Measurements from ENCODE around the gene TBCCD1.
"Not testable (repeated sequence)": the region's sequence is repeated elsewhere in the genome, so short reads cannot be mapped to it uniquely, and the experiment has no call there.

TBCCD1 gene

GRCh38 chr3:186517218-186517617 is 49.9 kb downstream of the TBCCD1 start:
- peak in 1 of 2 experiments; percentile 22 for DNase-seq

GRCh38 chr3:186516646-186517045 is 50.5 kb downstream of the TBCCD1 start:
- no peak for DNase-seq

- peak in 1 of 2 experiments; percentile 31 for DNase-seq
Observed at GRCh38 chr3:186515125-186515524, 52.0 kb downstream of the TBCCD1 start.

- DNase-seq, result peak; percentile 23 to 44
Observed at GRCh38 chr3:186514296-186515002, 52.7 kb downstream of the TBCCD1 start.

GRCh38 chr3:186513386-186513785 is 53.8 kb downstream of the TBCCD1 start:
- DNase-seq, result no peak

GRCh38 chr3:186512570-186513302 is 54.4 kb downstream of the TBCCD1 start:
- no peak for DNase-seq

GRCh38 chr3:186511702-186512101 is 55.4 kb downstream of the TBCCD1 start:
- DNase-seq, result no peak

- peak in 1 of 2 experiments; percentile 43 for DNase-seq
Observed at GRCh38 chr3:186511245-186511644, 55.9 kb downstream of the TBCCD1 start.

- peak in 1 of 2 experiments; percentile 18 for DNase-seq
Observed at GRCh38 chr3:186510374-186511079, 56.6 kb downstream of the TBCCD1 start.

GRCh38 chr3:186509423-186509822 is 57.7 kb downstream of the TBCCD1 start:
- DNase-seq, result no peak

- DNase-seq, result peak in 1 of 2 experiments; percentile 52
Observed at GRCh38 chr3:186506857-186507256, 60.3 kb downstream of the TBCCD1 start.

- DNase-seq, result no peak
Observed at GRCh38 chr3:186506191-186506739, 60.9 kb downstream of the TBCCD1 start.

GRCh38 chr3:186502966-186503712 is 64.0 kb downstream of the TBCCD1 start:
- no peak for DNase-seq

- no peak for DNase-seq
Observed at GRCh38 chr3:186502138-186502948, 64.8 kb downstream of the TBCCD1 start.

GRCh38 chr3:186499949-186500348 is 67.2 kb downstream of the TBCCD1 start:
- DNase-seq, result not testable (repeated sequence)

- not testable (repeated sequence) for DNase-seq
Observed at GRCh38 chr3:186498022-186498421, 69.1 kb downstream of the TBCCD1 start.

GRCh38 chr3:186497608-186498007 is 69.5 kb downstream of the TBCCD1 start:
- DNase-seq, result no peak

- no peak for DNase-seq
Observed at GRCh38 chr3:186496635-186497034, 70.5 kb downstream of the TBCCD1 start.

All from activated CD4-positive, alpha-beta T cell treated with anti-CD3 and anti-CD28 coated beads, Interleukin-2, amount 50 U/mL, for 48 hours (primary cell).